ENCODE data around the gene ANKRD2.

- no peak for TF ChIP-seq CTCF (IDR thresholded peaks at IDR 0.05)
- TF ChIP-seq POLR2A (IDR thresholded peaks at IDR 0.05), result no peak
Measured at GRCh38 chr10:97538839-97539238, 33.7 kb upstream of the ANKRD2 start.
